Endothelial cell (in vitro differentiated cells): ENCODE results near the gene TMEM225B. TPM values are rescaled to one million over a fixed set of nuclear protein-coding genes. Genes with fewer than 3 reads are reported as not detected.

Source experiments
- DNase-seq: peaks from one replicate; pipeline ENCODE4 v3.0.0; 2021; ENCODE audit warnings: low spot score
- H3K27ac Mint-ChIP-seq: one replicate; pipeline ENCODE4 v1.8.0; 2021; ENCODE audit warnings: mixed read lengths, inconsistent platforms; ENCODE audit not compliant: unreplicated experiment
- H3K27me3 Mint-ChIP-seq: one replicate; pipeline ENCODE4 v1.8.0; 2021; ENCODE audit warnings: mild to moderate bottlenecking, moderate library complexity, mixed read lengths, inconsistent platforms; ENCODE audit not compliant: unreplicated experiment
- H3K36me3 Mint-ChIP-seq: one replicate; pipeline ENCODE4 v1.8.0; 2021; ENCODE audit warnings: mild to moderate bottlenecking, low read depth, mixed read lengths, inconsistent platforms; ENCODE audit not compliant: unreplicated experiment
- H3K4me1 Mint-ChIP-seq: one replicate; pipeline ENCODE4 v1.8.0; 2021; ENCODE audit warnings: mild to moderate bottlenecking, mixed read lengths, inconsistent platforms; ENCODE audit not compliant: unreplicated experiment
- H3K4me3 Mint-ChIP-seq: one replicate; pipeline ENCODE4 v1.8.0; 2021; ENCODE audit warnings: mild to moderate bottlenecking, mixed read lengths, inconsistent platforms; ENCODE audit not compliant: unreplicated experiment
- H3K9me3 Mint-ChIP-seq: one replicate; pipeline ENCODE4 v1.8.0; 2021; ENCODE audit warnings: mixed read lengths, inconsistent platforms; ENCODE audit not compliant: unreplicated experiment
- CTCF ChIP-seq: fragments of 200-600 bp; sonication (generic); IDR thresholded peaks from one replicate; pipeline ENCODE4 v1.5.0; 2021; ENCODE audit warnings: antibody characterized with exemption; ENCODE audit not compliant: unreplicated experiment
- total RNA-seq: library from RNA; stranded (reverse); fragmentation: NEBNext Ultra II Directional; extraction: Animal tissue kit (Norgen Biotek cat#: 25700); gene quantifications from one replicate; pipeline ENCODE4 v1.2.1, GENCODE V29; 2021; ENCODE audit not compliant: unreplicated experiment

TMEM225B gene
- total RNA-seq, 1 donor from 2014 or later = 0.46 TPM

- no peaks in the 10 kb centered on the region for H3K9me3 Mint-ChIP-seq
- peak overlapping the region; percentile 81 for H3K27ac Mint-ChIP-seq
- peaks cover 10% of the 10 kb centered on the region for H3K27me3 Mint-ChIP-seq
- H3K4me3 Mint-ChIP-seq = peak overlapping the region; percentile 47
- no peak for DNase-seq
- H3K4me1 Mint-ChIP-seq = peaks cover 57% of the 10 kb centered on the region
- no peak for TF ChIP-seq CTCF
- H3K36me3 Mint-ChIP-seq = peaks cover 67% of the 10 kb centered on the region
Measured at GRCh38 chr7:99621271-99621670, 23.2 kb downstream of the TMEM225B start.

- TF ChIP-seq CTCF = no peak
- Mint-ChIP-seq H3K27ac (peak overlapping the region; percentile 55), H3K4me1 (peaks cover 54% of the 10 kb centered on the region), H3K36me3 (peaks cover 76% of the 10 kb centered on the region), H3K27me3 (peaks cover 11% of the 10 kb centered on the region), H3K9me3 (no peaks in the 10 kb centered on the region), H3K4me3 (no peak overlapping the region)
- DNase-seq = no peak
Measured at GRCh38 chr7:99622596-99622995, 24.5 kb downstream of the TMEM225B start.

- peaks cover 50% of the 10 kb centered on the region for H3K4me1 Mint-ChIP-seq
- peak overlapping the region; percentile 57 for H3K4me3 Mint-ChIP-seq
Measured at GRCh38 chr7:99623091-99623693, 25.1 kb downstream of the TMEM225B start.

GRCh38 chr7:99623702-99624447 lies 25.8 kb downstream of the TMEM225B start:
- no peak for DNase-seq
- no peak for TF ChIP-seq CTCF
- Mint-ChIP-seq H3K27ac (peak overlapping the region; percentile 55), H3K4me1 (peaks cover 46% of the 10 kb centered on the region), H3K9me3 (no peaks in the 10 kb centered on the region), H3K4me3 (no peak overlapping the region), H3K36me3 (peaks cover 75% of the 10 kb centered on the region), H3K27me3 (peaks cover 12% of the 10 kb centered on the region)

More at GRCh38 chr7:99623091-99623693, 25.1 kb downstream of the TMEM225B start:
- no peak for TF ChIP-seq CTCF
- no peak for DNase-seq
- H3K9me3 Mint-ChIP-seq = no peaks in the 10 kb centered on the region
- H3K27ac Mint-ChIP-seq = peak overlapping the region; percentile 55
- H3K27me3 Mint-ChIP-seq = peaks cover 9% of the 10 kb centered on the region
- H3K36me3 Mint-ChIP-seq = peaks cover 74% of the 10 kb centered on the region

- H3K27ac Mint-ChIP-seq = peak overlapping the region; percentile 41
- TF ChIP-seq CTCF = no peak
- H3K4me3 Mint-ChIP-seq = peak overlapping the region; percentile 78
- peaks cover 75% of the 10 kb centered on the region for H3K36me3 Mint-ChIP-seq
- H3K4me1 Mint-ChIP-seq = peaks cover 45% of the 10 kb centered on the region
- H3K9me3 Mint-ChIP-seq = no peaks in the 10 kb centered on the region
- peaks cover 11% of the 10 kb centered on the region for H3K27me3 Mint-ChIP-seq
- DNase-seq = no peak
Measured at GRCh38 chr7:99624484-99624883, 26.4 kb downstream of the TMEM225B start.
